ENCODE results near the gene TADA1.

DNA sequence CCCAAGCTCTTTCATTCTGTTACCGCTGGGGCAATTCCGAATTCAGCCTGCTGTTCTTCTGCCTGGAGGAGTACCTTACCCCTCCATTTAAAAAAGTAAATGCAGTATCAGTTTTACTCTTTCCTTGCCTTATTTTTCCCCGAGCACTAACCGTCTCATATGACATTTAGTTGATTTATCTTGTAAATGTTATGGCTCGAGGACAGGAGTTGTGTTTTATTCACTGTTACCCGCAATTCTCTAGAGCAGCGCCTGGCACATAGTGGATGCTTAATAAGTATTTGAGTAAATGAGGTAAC, 425 bp upstream of the TADA1 start:
- TF ChIP-seq, protein P1, sequence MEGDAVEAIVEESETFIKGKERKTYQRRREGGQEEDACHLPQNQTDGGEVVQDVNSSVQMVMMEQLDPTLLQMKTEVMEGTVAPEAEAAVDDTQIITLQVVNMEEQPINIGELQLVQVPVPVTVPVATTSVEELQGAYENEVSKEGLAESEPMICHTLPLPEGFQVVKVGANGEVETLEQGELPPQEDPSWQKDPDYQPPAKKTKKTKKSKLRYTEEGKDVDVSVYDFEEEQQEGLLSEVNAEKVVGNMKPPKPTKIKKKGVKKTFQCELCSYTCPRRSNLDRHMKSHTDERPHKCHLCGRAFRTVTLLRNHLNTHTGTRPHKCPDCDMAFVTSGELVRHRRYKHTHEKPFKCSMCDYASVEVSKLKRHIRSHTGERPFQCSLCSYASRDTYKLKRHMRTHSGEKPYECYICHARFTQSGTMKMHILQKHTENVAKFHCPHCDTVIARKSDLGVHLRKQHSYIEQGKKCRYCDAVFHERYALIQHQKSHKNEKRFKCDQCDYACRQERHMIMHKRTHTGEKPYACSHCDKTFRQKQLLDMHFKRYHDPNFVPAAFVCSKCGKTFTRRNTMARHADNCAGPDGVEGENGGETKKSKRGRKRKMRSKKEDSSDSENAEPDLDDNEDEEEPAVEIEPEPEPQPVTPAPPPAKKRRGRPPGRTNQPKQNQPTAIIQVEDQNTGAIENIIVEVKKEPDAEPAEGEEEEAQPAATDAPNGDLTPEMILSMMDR (conservative IDR thresholded peaks at IDR 0.05; ENCODE audit: low read depth in 2 of 2) = peak in 1 of 2 experiments; percentile 25; a peak in 2 of 4 replicates
- TF ChIP-seq POLR2AphosphoS5 (IDR thresholded peaks at IDR 0.05; ENCODE audit: low read depth) = no peak
- TF ChIP-seq, protein P2, sequence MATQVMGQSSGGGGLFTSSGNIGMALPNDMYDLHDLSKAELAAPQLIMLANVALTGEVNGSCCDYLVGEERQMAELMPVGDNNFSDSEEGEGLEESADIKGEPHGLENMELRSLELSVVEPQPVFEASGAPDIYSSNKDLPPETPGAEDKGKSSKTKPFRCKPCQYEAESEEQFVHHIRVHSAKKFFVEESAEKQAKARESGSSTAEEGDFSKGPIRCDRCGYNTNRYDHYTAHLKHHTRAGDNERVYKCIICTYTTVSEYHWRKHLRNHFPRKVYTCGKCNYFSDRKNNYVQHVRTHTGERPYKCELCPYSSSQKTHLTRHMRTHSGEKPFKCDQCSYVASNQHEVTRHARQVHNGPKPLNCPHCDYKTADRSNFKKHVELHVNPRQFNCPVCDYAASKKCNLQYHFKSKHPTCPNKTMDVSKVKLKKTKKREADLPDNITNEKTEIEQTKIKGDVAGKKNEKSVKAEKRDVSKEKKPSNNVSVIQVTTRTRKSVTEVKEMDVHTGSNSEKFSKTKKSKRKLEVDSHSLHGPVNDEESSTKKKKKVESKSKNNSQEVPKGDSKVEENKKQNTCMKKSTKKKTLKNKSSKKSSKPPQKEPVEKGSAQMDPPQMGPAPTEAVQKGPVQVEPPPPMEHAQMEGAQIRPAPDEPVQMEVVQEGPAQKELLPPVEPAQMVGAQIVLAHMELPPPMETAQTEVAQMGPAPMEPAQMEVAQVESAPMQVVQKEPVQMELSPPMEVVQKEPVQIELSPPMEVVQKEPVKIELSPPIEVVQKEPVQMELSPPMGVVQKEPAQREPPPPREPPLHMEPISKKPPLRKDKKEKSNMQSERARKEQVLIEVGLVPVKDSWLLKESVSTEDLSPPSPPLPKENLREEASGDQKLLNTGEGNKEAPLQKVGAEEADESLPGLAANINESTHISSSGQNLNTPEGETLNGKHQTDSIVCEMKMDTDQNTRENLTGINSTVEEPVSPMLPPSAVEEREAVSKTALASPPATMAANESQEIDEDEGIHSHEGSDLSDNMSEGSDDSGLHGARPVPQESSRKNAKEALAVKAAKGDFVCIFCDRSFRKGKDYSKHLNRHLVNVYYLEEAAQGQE (IDR thresholded peaks at IDR 0.05; ENCODE audit: unreplicated experiment) = no peak
- TF ChIP-seq EZH2 (IDR thresholded peaks at IDR 0.05; ENCODE audit: low read depth, unreplicated experiment) = no peak
- TF ChIP-seq, protein P3, sequence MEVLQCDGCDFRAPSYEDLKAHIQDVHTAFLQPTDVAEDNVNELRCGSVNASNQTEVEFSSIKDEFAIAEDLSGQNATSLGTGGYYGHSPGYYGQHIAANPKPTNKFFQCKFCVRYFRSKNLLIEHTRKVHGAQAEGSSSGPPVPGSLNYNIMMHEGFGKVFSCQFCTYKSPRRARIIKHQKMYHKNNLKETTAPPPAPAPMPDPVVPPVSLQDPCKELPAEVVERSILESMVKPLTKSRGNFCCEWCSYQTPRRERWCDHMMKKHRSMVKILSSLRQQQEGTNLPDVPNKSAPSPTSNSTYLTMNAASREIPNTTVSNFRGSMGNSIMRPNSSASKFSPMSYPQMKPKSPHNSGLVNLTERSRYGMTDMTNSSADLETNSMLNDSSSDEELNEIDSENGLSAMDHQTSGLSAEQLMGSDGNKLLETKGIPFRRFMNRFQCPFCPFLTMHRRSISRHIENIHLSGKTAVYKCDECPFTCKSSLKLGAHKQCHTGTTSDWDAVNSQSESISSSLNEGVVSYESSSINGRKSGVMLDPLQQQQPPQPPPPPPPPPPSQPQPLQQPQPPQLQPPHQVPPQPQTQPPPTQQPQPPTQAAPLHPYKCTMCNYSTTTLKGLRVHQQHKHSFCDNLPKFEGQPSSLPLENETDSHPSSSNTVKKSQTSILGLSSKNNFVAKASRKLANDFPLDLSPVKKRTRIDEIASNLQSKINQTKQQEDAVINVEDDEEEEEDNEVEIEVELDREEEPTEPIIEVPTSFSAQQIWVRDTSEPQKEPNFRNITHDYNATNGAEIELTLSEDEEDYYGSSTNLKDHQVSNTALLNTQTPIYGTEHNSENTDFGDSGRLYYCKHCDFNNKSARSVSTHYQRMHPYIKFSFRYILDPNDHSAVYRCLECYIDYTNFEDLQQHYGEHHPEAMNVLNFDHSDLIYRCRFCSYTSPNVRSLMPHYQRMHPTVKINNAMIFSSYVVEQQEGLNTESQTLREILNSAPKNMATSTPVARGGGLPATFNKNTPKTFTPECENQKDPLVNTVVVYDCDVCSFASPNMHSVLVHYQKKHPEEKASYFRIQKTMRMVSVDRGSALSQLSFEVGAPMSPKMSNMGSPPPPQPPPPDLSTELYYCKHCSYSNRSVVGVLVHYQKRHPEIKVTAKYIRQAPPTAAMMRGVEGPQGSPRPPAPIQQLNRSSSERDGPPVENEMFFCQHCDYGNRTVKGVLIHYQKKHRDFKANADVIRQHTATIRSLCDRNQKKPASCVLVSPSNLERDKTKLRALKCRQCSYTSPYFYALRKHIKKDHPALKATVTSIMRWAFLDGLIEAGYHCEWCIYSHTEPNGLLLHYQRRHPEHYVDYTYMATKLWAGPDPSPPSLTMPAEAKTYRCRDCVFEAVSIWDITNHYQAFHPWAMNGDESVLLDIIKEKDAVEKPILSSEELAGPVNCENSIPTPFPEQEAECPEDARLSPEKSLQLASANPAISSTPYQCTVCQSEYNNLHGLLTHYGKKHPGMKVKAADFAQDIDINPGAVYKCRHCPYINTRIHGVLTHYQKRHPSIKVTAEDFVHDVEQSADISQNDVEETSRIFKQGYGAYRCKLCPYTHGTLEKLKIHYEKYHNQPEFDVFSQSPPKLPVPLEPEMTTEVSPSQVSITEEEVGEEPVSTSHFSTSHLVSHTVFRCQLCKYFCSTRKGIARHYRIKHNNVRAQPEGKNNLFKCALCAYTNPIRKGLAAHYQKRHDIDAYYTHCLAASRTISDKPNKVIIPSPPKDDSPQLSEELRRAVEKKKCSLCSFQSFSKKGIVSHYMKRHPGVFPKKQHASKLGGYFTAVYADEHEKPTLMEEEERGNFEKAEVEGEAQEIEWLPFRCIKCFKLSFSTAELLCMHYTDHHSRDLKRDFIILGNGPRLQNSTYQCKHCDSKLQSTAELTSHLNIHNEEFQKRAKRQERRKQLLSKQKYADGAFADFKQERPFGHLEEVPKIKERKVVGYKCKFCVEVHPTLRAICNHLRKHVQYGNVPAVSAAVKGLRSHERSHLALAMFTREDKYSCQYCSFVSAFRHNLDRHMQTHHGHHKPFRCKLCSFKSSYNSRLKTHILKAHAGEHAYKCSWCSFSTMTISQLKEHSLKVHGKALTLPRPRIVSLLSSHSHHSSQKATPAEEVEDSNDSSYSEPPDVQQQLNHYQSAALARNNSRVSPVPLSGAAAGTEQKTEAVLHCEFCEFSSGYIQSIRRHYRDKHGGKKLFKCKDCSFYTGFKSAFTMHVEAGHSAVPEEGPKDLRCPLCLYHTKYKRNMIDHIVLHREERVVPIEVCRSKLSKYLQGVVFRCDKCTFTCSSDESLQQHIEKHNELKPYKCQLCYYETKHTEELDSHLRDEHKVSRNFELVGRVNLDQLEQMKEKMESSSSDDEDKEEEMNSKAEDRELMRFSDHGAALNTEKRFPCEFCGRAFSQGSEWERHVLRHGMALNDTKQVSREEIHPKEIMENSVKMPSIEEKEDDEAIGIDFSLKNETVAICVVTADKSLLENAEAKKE (CRISPR knock-in tag; IDR thresholded peaks at IDR 0.05) = no peak
- TF ChIP-seq JUNB (IDR thresholded peaks at IDR 0.05; ENCODE audit: unreplicated experiment) = no peak
- no peak for TF ChIP-seq CREB1 (CRISPR knock-in tag; IDR thresholded peaks at IDR 0.05; ENCODE audit: low read depth)
- TF ChIP-seq EZH2phosphoT487 (IDR thresholded peaks at IDR 0.05; ENCODE audit: unreplicated experiment) = no peak
- TF ChIP-seq, protein P4, sequence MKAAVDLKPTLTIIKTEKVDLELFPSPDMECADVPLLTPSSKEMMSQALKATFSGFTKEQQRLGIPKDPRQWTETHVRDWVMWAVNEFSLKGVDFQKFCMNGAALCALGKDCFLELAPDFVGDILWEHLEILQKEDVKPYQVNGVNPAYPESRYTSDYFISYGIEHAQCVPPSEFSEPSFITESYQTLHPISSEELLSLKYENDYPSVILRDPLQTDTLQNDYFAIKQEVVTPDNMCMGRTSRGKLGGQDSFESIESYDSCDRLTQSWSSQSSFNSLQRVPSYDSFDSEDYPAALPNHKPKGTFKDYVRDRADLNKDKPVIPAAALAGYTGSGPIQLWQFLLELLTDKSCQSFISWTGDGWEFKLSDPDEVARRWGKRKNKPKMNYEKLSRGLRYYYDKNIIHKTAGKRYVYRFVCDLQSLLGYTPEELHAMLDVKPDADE (IDR thresholded peaks at IDR 0.05) = no peak
- TF ChIP-seq ZNF331 (CRISPR knock-in tag; IDR thresholded peaks at IDR 0.05; ENCODE audit: low read depth) = no peak
- no peak for TF ChIP-seq STAT1 (IDR thresholded peaks at IDR 0.05; ENCODE audit: unreplicated experiment)
